GM19397 (cell line): ENCODE data around the gene CRLF2.
"Not testable (repeated sequence)": the region's sequence is repeated elsewhere in the genome, so short reads cannot be mapped to it uniquely, and the experiment has no call there.

Source experiments
- ATAC-seq: cut with Tn5 transposase; IDR thresholded peaks from one replicate; pipeline ENCODE4 v1.9.1; 2021; ENCODE audit warnings: mild to moderate bottlenecking, moderate library complexity; ENCODE audit not compliant: unreplicated experiment

Gene CRLF2, protein sequence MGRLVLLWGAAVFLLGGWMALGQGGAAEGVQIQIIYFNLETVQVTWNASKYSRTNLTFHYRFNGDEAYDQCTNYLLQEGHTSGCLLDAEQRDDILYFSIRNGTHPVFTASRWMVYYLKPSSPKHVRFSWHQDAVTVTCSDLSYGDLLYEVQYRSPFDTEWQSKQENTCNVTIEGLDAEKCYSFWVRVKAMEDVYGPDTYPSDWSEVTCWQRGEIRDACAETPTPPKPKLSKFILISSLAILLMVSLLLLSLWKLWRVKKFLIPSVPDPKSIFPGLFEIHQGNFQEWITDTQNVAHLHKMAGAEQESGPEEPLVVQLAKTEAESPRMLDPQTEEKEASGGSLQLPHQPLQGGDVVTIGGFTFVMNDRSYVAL

GRCh38 chrX:1212532-1212931 is at the start of gene CRLF2:
CRLF2 (minus strand) TSS chrX:1212649; CDS start chrX:1212634, 15 bp downstream.
- no peak for ATAC-seq

DNA sequence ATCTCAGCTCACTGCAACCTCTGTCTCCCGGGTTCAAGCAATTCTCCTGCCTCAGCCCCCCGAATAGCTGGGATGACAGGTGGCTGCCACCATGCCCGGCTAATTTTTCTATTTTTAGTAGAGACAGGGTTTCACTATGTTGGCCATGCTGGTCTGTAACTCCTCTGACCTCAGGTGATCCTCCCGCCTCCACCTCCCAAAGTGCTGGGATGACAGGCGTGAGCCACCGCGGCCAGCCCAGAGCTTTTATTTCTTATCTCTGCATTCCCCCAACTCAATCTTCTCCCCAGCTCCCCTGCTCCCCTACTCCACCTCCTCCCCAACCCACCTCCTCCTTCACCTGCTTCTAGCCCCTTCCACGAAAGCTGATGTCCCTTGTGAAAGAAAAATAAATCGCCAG is 49.3 kb upstream of the CRLF2 start:
- not testable (repeated sequence) for ATAC-seq

DNA sequence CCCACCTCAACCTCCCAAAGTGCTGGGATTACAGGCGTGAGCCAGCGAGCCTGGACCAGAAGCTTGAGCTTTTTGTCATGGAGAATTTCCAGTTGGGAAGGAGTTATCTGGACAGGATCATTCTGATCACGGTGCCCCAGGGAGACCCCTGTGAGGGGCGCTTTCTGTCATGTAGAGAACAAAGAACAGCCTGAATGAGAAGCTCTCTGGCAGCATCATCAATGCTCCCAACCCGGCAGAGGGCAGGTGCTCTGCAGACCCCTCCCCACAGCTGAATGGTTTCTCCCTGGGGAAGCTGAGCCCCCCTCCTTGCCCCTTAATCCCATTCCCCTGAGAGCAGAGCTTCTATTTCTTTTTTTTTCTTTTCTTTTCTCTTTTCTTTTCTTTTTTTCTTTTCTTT is 48.8 kb upstream of the CRLF2 start:
- no peak for ATAC-seq

GRCh38 chrX:1252861-1253260 is 40.4 kb upstream of the CRLF2 start:
- no peak for ATAC-seq

DNA sequence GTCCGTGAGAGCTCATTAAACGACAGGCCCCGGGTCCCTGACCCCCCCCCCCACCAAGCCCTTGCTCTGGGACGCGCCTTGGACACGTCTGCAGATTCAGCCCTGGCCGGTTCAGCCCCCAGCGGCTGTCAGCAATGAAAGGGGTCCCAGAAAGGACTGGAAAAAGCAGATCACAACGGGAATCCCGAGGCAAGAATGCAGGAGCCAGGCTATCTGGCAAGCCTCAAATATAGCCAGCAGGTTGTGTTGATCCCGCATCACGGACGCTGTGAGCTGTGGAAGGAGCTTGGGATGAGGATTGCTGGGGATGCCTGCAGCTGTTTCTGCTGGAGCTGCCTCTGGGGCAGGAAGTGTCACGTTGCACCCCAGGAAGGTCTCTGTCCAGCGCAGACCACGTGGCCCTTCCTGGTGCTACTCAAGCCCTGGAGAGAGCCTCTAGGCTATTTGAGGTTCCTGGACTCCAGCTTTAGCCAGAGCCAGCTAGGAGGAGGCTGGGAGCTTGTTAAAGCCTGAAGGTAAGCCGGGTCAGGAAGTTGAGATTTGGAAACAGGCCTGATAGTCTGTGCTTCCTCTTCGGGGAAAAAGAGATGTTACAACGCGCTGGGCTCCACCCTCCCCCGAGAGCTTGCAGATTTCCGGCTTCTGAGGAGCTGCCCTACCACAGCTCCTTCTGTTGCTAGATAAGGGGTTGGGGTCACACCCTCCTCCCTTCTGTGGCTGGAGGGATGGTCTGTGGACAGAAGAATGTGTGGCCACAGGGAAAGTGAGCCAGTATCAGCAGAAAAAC is 36.8 kb upstream of the CRLF2 start:
- ATAC-seq, result no peak

DNA sequence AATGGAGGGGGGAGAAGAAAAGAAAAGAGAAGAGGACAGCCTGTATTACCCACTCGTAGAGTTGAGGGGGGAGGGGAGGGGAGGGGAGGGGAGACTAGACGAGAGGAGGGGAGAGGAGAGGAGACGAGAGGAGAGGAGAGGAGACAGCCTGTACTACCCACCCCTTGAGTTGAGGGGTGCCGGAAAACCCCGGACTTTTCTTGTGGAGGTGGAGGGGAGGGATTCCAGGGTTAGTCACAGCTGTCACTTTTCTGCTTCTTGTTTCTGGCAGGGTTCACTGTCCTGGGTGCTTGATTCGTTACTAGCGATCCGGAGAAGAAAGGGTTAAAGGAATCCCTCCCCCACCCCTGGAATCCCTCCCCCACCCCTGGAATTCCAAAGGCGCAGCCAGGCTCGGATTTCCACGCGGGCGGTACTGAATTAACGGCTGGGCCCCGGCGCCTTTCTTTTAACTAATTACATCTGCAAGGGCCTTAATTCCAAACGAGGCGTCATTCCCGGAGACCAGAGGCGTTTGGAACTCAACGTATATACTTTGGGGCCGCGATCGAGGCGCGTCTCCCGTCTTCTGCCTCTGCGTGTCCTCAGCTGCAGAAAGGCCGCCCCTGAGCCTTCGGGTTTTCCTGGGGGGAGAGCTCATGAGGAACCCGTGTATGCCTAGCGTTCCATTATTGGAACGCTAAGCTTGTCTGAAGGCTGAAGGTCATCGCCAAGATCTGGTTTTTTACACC is 36.0 kb upstream of the CRLF2 start:
- no peak for ATAC-seq

GRCh38 chrX:1246816-1247215 is 34.4 kb upstream of the CRLF2 start:
- ATAC-seq, result no peak

GRCh38 chrX:1244164-1245076 is 32.0 kb upstream of the CRLF2 start:
- ATAC-seq, result no peak

GRCh38 chrX:1242891-1243402 is 30.5 kb upstream of the CRLF2 start:
- no peak for ATAC-seq

DNA sequence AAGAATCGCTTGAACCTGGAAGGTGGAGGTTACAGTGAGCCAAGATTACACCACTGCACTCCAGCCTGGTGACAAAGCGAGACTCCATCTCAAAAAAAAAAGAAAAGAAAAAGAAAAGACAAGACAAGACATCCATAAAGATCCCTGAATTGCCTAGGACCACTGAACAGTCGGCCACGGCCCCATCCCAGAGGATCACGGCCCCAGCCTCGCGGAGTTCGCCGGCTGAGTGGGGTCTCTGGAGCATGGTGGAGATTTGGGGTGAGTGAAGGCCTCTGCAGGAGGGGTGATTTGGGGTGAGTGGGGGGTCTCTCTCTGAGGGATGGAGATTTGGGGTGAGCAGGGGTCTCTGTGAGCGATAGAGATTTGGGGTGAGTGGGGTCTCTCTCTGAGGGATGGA is 28.1 kb upstream of the CRLF2 start:
- ATAC-seq, result not testable (repeated sequence)

GRCh38 chrX:1239681-1240142 is 27.3 kb upstream of the CRLF2 start:
- no peak for ATAC-seq

DNA sequence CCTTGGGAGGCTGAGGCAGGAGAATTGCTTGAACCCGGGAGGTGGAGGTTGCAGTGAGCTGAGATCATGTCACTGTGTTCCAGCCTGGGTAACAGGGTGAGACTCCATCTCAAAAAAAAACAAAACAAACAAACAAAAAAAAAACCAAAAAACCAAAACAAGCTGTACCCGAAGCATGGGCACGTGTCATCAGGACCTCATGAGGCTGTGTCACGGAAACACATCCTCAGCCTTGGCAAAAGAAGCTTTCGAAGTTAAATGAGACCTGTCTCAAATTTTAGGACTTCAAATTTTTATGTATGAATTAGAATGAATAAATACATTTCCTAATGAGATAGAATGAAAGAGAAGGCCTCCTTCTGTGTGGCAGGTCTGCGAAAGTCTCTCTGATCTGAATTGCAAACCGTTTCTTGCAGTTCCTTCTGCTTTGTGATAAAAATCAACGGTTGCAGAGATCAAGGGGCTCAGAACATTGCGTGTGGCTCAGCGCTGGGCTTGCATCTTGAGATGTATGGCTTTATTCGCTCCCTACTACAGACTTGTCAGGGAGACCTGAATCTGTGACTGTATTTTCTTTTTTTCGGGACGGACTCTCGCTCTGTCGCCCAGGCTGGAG is 19.5 kb upstream of the CRLF2 start:
- no peak for ATAC-seq

- ATAC-seq, result not testable (repeated sequence)
Observed at GRCh38 chrX:1228101-1228500, 15.7 kb upstream of the CRLF2 start.

GRCh38 chrX:1226249-1226648 is 13.8 kb upstream of the CRLF2 start:
- no peak for ATAC-seq

DNA sequence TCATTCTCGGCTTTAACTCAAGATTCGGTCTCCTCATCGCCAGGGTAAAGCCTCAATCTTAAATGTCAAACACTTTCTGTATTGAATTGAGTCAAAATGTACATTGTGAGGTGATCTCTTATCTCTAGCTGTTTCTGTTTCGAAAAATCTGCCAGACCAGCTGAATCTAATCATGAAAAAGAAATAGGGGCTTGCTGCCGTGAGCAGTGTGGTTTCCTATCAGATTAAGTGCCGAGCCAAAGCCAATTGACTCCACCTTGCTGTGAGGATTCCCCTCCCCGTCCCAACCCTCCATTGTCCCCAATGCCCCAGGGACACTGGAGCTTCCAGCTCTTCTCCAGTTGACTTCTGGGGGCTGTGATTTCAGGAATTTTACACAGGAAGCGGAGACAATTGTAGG is 12.5 kb upstream of the CRLF2 start:
- ATAC-seq, result no peak

GRCh38 chrX:1223242-1223600 is 10.8 kb upstream of the CRLF2 start:
- ATAC-seq, result no peak

- no peak for ATAC-seq
Observed at GRCh38 chrX:1222531-1223241, 10.2 kb upstream of the CRLF2 start.

DNA sequence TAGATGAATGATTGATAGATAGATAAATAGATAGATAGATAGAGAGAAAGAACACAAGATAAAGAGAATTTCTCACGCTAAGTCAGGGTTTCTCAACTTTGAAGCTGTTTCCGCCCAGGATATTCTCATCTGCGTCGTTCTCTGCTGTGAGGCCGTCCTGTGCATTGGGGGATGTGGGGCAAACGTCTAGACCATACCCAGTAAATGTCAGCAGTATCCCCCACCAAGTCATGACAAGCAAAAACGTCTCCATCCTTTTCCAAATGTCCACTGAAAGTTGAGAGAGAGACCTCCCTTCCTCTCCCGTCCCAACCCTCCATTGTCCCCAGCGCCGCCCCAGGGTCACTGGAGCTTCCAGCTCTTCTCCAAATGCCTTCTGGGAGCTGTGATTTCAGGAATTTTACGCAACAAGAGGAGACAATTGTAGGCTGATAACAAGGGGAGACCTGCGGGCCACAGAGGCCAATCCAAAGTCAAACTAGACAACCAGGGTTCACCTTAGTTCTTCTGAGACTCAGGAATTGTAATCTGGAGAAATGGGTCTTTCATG is 8.9 kb upstream of the CRLF2 start:
- no peak for ATAC-seq

DNA sequence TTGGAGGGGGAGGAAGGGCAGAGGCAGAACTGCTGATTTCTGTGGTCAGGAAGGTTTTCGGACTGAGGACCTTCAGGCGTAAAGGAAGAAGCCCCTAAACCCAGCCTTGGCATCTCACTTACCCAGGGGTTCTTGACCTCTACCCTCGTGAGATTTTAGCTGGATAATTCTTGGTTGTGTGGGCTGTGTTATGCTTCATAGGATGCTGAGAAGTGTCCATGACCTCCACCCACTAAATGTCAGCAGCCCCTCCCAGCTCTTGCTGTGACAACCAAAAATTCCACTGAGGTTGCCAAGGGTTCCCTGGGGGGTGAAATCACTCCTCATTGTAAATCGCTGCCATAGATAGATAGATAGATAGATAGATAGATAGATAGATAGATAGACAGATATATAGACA is 5.8 kb upstream of the CRLF2 start:
- no peak for ATAC-seq
